DND-41 (cell line): ENCODE measurements around the gene SNAP25.

ENCODE experiments used
- EZH2 ChIP-seq: IDR thresholded peaks from 3 replicates; pipeline ENCODE4 v1.6.1; 2012; ENCODE audit warnings: borderline replicate concordance, low read depth, mild to moderate bottlenecking, moderate library complexity, low read length, inconsistent platforms; ENCODE audit not compliant: severe bottlenecking
- TF ChIP-seq, protein P1 (sequence below): IDR thresholded peaks from 2 replicates; pipeline ENCODE4 v1.5.1; 2012; ENCODE audit warnings: borderline replicate concordance, low read length, moderate library complexity, mild to moderate bottlenecking; ENCODE audit not compliant: poor library complexity, severe bottlenecking; ENCODE audit errors: extremely low read depth

DNA sequence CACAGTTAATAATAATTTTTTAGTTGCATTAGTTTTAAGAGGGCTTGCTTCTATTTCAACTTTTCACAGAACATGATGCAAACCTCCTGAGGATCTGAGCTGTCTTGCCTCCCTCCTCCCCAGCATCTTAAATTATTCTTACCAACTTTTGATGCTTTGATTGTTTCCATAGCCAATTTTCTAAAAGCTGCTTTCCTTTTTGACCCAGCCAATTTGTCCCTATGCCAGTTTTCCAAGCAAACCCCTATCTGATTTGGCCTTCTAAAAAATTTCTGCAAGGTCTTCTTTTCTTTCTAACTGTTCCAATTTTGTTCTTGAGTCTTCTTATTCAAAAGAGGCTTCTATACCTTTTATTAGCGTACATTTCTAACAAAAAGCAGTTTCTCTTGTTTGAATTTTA is 26.5 kb upstream of the SNAP25 start:
- TF ChIP-seq EZH2 = no peak
- TF ChIP-seq, protein P1, sequence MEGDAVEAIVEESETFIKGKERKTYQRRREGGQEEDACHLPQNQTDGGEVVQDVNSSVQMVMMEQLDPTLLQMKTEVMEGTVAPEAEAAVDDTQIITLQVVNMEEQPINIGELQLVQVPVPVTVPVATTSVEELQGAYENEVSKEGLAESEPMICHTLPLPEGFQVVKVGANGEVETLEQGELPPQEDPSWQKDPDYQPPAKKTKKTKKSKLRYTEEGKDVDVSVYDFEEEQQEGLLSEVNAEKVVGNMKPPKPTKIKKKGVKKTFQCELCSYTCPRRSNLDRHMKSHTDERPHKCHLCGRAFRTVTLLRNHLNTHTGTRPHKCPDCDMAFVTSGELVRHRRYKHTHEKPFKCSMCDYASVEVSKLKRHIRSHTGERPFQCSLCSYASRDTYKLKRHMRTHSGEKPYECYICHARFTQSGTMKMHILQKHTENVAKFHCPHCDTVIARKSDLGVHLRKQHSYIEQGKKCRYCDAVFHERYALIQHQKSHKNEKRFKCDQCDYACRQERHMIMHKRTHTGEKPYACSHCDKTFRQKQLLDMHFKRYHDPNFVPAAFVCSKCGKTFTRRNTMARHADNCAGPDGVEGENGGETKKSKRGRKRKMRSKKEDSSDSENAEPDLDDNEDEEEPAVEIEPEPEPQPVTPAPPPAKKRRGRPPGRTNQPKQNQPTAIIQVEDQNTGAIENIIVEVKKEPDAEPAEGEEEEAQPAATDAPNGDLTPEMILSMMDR = no peak
